ENCODE measurements around the gene POP5. TPM values are rescaled to one million over a fixed set of nuclear protein-coding genes. Genes with fewer than 3 reads are reported as not detected.

The POP5 gene
- total and polyA plus RNA-seq, 7 donors: 9.8 to 30.4 (median 19.4) TPM

DNA sequence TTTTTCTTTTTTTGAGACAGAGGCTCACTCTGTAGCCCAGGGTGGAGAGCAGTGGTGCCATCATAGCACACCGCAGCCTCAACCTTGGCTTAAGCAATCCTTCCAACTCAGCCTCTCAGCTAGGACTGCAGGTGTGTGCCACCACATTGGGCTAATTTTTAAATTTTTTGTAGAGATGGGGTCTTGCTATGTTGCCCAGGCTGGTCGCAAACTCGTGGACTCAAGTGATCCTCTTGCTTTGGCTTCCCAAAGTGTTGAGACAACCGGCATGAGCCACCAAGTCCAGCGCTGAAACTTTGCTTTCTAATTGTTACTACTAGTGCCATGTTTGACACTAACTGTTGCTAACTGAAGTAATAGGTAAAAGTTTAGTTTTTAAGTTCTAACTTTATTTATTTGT is 39.0 kb downstream of the POP5 start:
- Histone ChIP-seq H3K4me1 (peaks cover 80% of the 10 kb centered on the region), H3K27me3 (ENCODE audit: insufficient read depth in 3 of 3, low read length in 2 of 3) (no peaks in the 10 kb centered on the region), H3K9me3 (no peaks in the 10 kb centered on the region), H3K27ac (peak overlapping the region; percentile 98), H3K4me3 (no peak overlapping the region), H3K36me3 (ENCODE audit: insufficient read depth in 1 of 2, low read depth in 1 of 2) (peaks cover 4 to 53% of the 10 kb centered on the region in 2 donors)
- no peak for DNase-seq
- intact Hi-C loops (cut with DNase I): no loop called here
- WGBS, 3 donors: 93 to 98% (median 98%) methylated on average over 5 of the region's 5 CpGs
- TF ChIP-seq, protein P1, sequence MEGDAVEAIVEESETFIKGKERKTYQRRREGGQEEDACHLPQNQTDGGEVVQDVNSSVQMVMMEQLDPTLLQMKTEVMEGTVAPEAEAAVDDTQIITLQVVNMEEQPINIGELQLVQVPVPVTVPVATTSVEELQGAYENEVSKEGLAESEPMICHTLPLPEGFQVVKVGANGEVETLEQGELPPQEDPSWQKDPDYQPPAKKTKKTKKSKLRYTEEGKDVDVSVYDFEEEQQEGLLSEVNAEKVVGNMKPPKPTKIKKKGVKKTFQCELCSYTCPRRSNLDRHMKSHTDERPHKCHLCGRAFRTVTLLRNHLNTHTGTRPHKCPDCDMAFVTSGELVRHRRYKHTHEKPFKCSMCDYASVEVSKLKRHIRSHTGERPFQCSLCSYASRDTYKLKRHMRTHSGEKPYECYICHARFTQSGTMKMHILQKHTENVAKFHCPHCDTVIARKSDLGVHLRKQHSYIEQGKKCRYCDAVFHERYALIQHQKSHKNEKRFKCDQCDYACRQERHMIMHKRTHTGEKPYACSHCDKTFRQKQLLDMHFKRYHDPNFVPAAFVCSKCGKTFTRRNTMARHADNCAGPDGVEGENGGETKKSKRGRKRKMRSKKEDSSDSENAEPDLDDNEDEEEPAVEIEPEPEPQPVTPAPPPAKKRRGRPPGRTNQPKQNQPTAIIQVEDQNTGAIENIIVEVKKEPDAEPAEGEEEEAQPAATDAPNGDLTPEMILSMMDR (IDR thresholded peaks at IDR 0.05): no peak
- ATAC-seq: no peak

DNA sequence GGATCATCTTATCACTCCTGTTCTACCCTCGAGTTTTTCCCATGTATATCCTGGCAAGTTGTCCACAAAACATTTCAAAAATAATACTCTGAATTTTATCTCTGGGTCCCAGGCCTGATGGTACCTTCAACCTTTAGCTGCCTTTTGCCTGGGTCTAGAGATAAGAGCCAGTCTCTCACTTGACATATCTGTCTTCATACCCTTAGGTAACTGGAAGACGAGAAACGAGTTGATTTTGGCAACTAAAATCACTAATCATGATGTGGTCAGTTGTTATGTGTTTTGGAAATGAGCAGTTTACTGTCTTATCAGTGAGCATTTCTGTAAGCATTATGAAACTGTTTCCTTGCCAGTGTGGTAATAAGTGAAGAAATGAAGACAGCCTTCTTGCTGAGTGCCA is 40.8 kb downstream of the POP5 start:
- DNase-seq (no peak), ATAC-seq (peak in 3 of 4 donors; percentile 0 to 12 (median 9))
- 4 to 20% (median 9%) methylated on average over 3 of the region's 3 CpGs for WGBS, 3 donors
- TF ChIP-seq, protein P1 (IDR thresholded peaks at IDR 0.05): no peak
- Histone ChIP-seq H3K36me3 (ENCODE audit: insufficient read depth in 1 of 2, low read depth in 1 of 2) (peaks cover 0 to 43% of the 10 kb centered on the region in 2 donors), H3K27ac (peak overlapping the region; percentile 98), H3K9me3 (no peaks in the 10 kb centered on the region), H3K4me3 (peak overlapping the region; percentile 96), H3K27me3 (ENCODE audit: insufficient read depth in 3 of 3, low read length in 2 of 3) (no peaks in the 10 kb centered on the region), H3K4me1 (peaks cover 78% of the 10 kb centered on the region)
- intact Hi-C loops (cut with DNase I): no loop called here

DNA sequence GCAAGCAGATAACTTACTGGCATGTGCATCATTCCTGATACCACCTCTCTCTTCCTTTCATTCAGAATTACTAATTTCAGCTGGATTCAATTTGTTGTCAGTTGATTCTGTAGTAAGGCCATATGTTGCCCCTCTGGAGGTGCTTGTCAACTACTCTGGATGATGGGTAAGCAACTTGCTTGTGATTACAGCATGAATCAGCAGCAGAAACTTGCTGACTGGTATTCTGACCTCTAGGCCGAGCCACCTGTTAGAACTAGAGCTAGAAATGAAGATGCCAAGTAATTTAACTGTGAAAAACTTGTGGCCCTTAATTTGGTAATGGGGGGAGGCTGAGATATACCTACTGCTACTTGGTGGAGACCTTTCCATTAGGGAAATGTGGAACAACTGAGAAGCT is 41.9 kb downstream of the POP5 start:
- intact Hi-C loops (cut with DNase I): no loop called here
- WGBS, 3 donors: 19 to 32% (median 22%) methylated on average over 1 of the region's 1 CpG

DNA sequence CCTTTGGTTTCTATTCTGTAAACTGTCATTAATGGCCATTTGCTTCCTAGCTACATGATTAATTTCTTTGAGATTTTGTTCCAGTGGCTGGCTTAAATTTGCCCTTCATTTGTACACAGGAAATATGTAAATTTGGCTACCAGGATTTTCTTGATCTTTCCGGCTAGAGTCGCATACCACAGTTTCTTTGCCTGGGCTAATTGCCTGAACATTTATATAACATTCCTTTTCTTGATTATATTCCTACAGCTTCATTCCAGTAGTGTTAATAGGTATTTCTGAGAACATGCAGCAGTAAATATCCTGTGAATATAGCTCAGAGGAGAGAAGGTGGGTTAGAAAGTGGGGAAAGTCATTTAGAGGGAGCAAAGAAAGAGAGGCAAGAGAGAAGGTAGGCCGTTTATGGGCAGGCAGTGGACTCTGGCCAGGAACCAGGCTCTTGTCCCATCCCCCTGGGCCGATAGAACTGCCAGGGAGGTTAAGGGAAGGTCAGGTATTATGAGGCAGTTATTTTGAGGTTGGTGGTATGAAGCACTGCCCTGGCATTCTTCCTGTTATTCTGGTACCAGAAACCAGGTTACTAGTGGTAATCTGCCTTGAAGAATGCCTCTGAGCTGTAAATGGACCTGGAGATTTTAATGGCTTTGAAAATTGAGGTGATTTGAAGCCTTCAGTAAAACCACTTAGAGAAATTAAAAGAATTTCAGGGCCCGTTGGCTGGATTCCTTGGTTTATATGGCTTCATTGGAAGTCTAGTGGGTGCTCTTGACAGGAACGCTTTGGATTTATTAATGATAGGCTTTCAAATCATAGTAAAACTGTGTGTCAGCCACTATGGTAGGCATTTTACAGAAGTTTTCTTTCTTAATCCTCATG is 42.7 kb downstream of the POP5 start:
- intact Hi-C loops (cut with DNase I): no loop called here
- H3K4me1 ChIP-seq: peaks cover 62% of the 10 kb centered on the region
- no peaks in the 10 kb centered on the region for H3K27me3 ChIP-seq (ENCODE audit: insufficient read depth in 3 of 3, low read length in 2 of 3)
- TF ChIP-seq, protein P1 (IDR thresholded peaks at IDR 0.05): no peak
- 4 to 9% (median 8%) methylated on average over 6 of the region's 6 CpGs for WGBS, 3 donors
- peak overlapping the region; percentile 96 for H3K4me3 ChIP-seq
- DNase-seq (peak; percentile 70 to 89), ATAC-seq (peak; percentile 80 to 86 (median 84))
- peaks cover 0 to 32% of the 10 kb centered on the region in 2 donors for H3K36me3 ChIP-seq (ENCODE audit: insufficient read depth in 1 of 2, low read depth in 1 of 2)
- H3K9me3 ChIP-seq: no peaks in the 10 kb centered on the region
- peak overlapping the region; percentile 98 for H3K27ac ChIP-seq

More for the DNA sequence above, 41.9 kb downstream of the POP5 start:
- peak; percentile 79 to 80 (median 80) for ATAC-seq
- H3K27me3 ChIP-seq (ENCODE audit: insufficient read depth in 3 of 3, low read length in 2 of 3): no peaks in the 10 kb centered on the region
- no peak for DNase-seq
- H3K36me3 ChIP-seq (ENCODE audit: insufficient read depth in 1 of 2, low read depth in 1 of 2): peaks cover 0 to 37% of the 10 kb centered on the region in 2 donors
- TF ChIP-seq, protein P1 (IDR thresholded peaks at IDR 0.05): no peak
- peaks cover 68% of the 10 kb centered on the region for H3K4me1 ChIP-seq
- H3K27ac ChIP-seq: peak overlapping the region; percentile 98
- H3K9me3 ChIP-seq: no peaks in the 10 kb centered on the region
- H3K4me3 ChIP-seq: peak overlapping the region; percentile 96

Measured in psoas muscle (tissue), 8 donors.